Karpas-422 (cell line): Measurements from ENCODE around the gene ATG9B. TPM values are rescaled to one million over a fixed set of nuclear protein-coding genes. Genes with fewer than 3 reads are reported as not detected.

Source experiments
- DNase-seq: peaks from one replicate; pipeline ENCODE4 v3.0.0-alpha.2; 2015
- H2AFZ ChIP-seq: fragments of 200-600 bp; sonication (generic); 2 replicates; pipeline ENCODE4 v1.6.1; 2014; ENCODE audit warnings: antibody characterized with exemption, low read length, mixed read lengths
- H3K27ac ChIP-seq: fragments of 200-600 bp; sonication (generic); 2 replicates; pipeline ENCODE4 v1.5.1; 2014; ENCODE audit warnings: mild to moderate bottlenecking, low read length, moderate library complexity
- H3K27me3 ChIP-seq: fragments of 200-600 bp; sonication (generic); 2 replicates; pipeline ENCODE4 v1.6.1; 2014; ENCODE audit warnings: low read length, mixed read lengths
- H3K36me3 ChIP-seq: fragments of 200-600 bp; sonication (generic); 2 replicates; pipeline ENCODE4 v1.6.1; 2014; ENCODE audit warnings: low read length, mixed read lengths; ENCODE audit not compliant: insufficient read depth
- H3K4me1 ChIP-seq: fragments of 200-600 bp; sonication (generic); 2 replicates; pipeline ENCODE4 v1.6.1; 2014; ENCODE audit warnings: mild to moderate bottlenecking, low read length, mixed read lengths
- H3K4me2 ChIP-seq: fragments of 200-600 bp; sonication (generic); 2 replicates; pipeline ENCODE4 v1.6.1; 2014; ENCODE audit warnings: low read length, low read depth, mild to moderate bottlenecking; ENCODE audit not compliant: poor library complexity, severe bottlenecking
- H3K4me3 ChIP-seq: fragments of 200-600 bp; sonication (generic); 2 replicates; pipeline ENCODE4 v1.5.1; 2014; ENCODE audit warnings: mild to moderate bottlenecking, antibody characterized with exemption, low read length, mixed read lengths
- H3K79me2 ChIP-seq: fragments of 200-600 bp; sonication (generic); 2 replicates; pipeline ENCODE4 v1.6.1; 2014; ENCODE audit warnings: mild to moderate bottlenecking, low read length, mixed read lengths
- H3K9ac ChIP-seq: fragments of 200-600 bp; sonication (generic); 2 replicates; pipeline ENCODE4 v1.6.0; 2014; ENCODE audit warnings: low read length
- H3K9me2 ChIP-seq: fragments of 200-600 bp; sonication (generic), shearing (Covaris generic); replicated peaks from 2 replicates; pipeline ENCODE4 v1.6.0; 2014; ENCODE audit warnings: mild to moderate bottlenecking, low read length, moderate library complexity; ENCODE audit not compliant: insufficient read depth
- H3K9me3 ChIP-seq: fragments of 300-700, 200-600 bp; sonication (generic); 2 replicates; pipeline ENCODE4 v1.6.1; 2014; ENCODE audit warnings: low read length, mixed read lengths
- H4K20me1 ChIP-seq: fragments of 200-600 bp; sonication (generic); 2 replicates; pipeline ENCODE4 v1.6.1; 2014; ENCODE audit warnings: mild to moderate bottlenecking, antibody characterized with exemption, low read length, low read depth; ENCODE audit not compliant: insufficient read depth
- total RNA-seq: library from RNA; depleted of rRNA; stranded (reverse); fragments of >200 nt; shearing (Covaris generic); gene quantifications from 2 replicates; pipeline ENCODE4 v1.2.3, GENCODE V29; 2014; ENCODE audit warnings: low replicate concordance

Gene ATG9B
- total RNA-seq, 1 experiment from 2014 or later: 0.78 TPM

GRCh38 chr7:150994838-150995510 lies 29.3 kb downstream of the ATG9B start:
- Histone ChIP-seq H3K4me1 (peaks cover 14% of the 10 kb centered on the region), H3K4me3 (peak overlapping the region; percentile 45; the same call in 1 of the 2 replicates), H3K9ac (peak overlapping the region; percentile 66), H2AFZ (peak overlapping the region; percentile 77), H3K9me3 (no peaks in the 10 kb centered on the region), H3K79me2 (no peaks in the 10 kb centered on the region), H3K27ac (no peak overlapping the region), H3K9me2 (no peaks in the 10 kb centered on the region), H3K4me2 (peak overlapping the region; percentile 48), H4K20me1 (no peaks in the 10 kb centered on the region), H3K27me3 (no peaks in the 10 kb centered on the region), H3K36me3 (no peaks in the 10 kb centered on the region)
- no peak for DNase-seq

GRCh38 chr7:150994141-150994837 lies 30.0 kb downstream of the ATG9B start:
- H3K4me3 ChIP-seq: peak overlapping the region; percentile 45; the same call in 1 of the 2 replicates
- H3K79me2 ChIP-seq: no peaks in the 10 kb centered on the region
- peak overlapping the region; percentile 44 for H3K27ac ChIP-seq
- no peaks in the 10 kb centered on the region for H3K9me2 ChIP-seq
- peak overlapping the region; percentile 48 for H3K4me2 ChIP-seq
- H2AFZ ChIP-seq: peak overlapping the region; percentile 77
- H4K20me1 ChIP-seq: no peaks in the 10 kb centered on the region
- H3K36me3 ChIP-seq: no peaks in the 10 kb centered on the region
- H3K9me3 ChIP-seq: no peaks in the 10 kb centered on the region
- peaks cover 14% of the 10 kb centered on the region for H3K4me1 ChIP-seq
- peak; percentile 84 for DNase-seq
- no peaks in the 10 kb centered on the region for H3K27me3 ChIP-seq
- peak overlapping the region; percentile 66 for H3K9ac ChIP-seq

- no peaks in the 10 kb centered on the region for H3K36me3 ChIP-seq
- no peak overlapping the region for H3K27ac ChIP-seq
- peak overlapping the region; percentile 66; the same call in 1 of the 2 replicates for H3K9ac ChIP-seq
- H4K20me1 ChIP-seq: no peaks in the 10 kb centered on the region
- no peaks in the 10 kb centered on the region for H3K9me2 ChIP-seq
- no peak overlapping the region for H3K4me2 ChIP-seq
- no peaks in the 10 kb centered on the region for H3K27me3 ChIP-seq
- H3K79me2 ChIP-seq: no peaks in the 10 kb centered on the region
- DNase-seq: no peak
- peaks cover 17% of the 10 kb centered on the region for H3K4me1 ChIP-seq
- H3K4me3 ChIP-seq: no peak overlapping the region
- no peak overlapping the region for H2AFZ ChIP-seq
- H3K9me3 ChIP-seq: no peaks in the 10 kb centered on the region
These were observed 30.8 kb downstream of the ATG9B start for GRCh38 chr7:150993511-150993910.

- Histone ChIP-seq H3K4me1 (peaks cover 19% of the 10 kb centered on the region), H3K4me2 (no peak overlapping the region), H3K79me2 (no peaks in the 10 kb centered on the region), H3K9me3 (no peaks in the 10 kb centered on the region), H3K36me3 (no peaks in the 10 kb centered on the region), H3K27me3 (no peaks in the 10 kb centered on the region), H3K9me2 (no peaks in the 10 kb centered on the region), H3K27ac (no peak overlapping the region), H3K9ac (no peak overlapping the region), H4K20me1 (no peaks in the 10 kb centered on the region), H3K4me3 (no peak overlapping the region), H2AFZ (no peak overlapping the region)
- peak; percentile 82 for DNase-seq
These were observed 31.4 kb downstream of the ATG9B start for GRCh38 chr7:150992833-150993302.

GRCh38 chr7:150992051-150992640 lies 32.1 kb downstream of the ATG9B start:
- Histone ChIP-seq H3K27me3 (no peaks in the 10 kb centered on the region), H3K4me3 (no peak overlapping the region), H3K9me3 (no peaks in the 10 kb centered on the region), H3K79me2 (no peaks in the 10 kb centered on the region), H3K36me3 (no peaks in the 10 kb centered on the region), H3K4me2 (no peak overlapping the region), H3K27ac (no peak overlapping the region), H3K9ac (no peak overlapping the region), H2AFZ (no peak overlapping the region), H3K9me2 (no peaks in the 10 kb centered on the region), H4K20me1 (no peaks in the 10 kb centered on the region), H3K4me1 (peaks cover 19% of the 10 kb centered on the region)
- DNase-seq: no peak

- no peaks in the 10 kb centered on the region for H3K79me2 ChIP-seq
- H3K27ac ChIP-seq: no peak within 1 kb of the TSS
- H3K9me3 ChIP-seq: no peaks in the 10 kb centered on the region
- no peak within 1 kb of the TSS for H2AFZ ChIP-seq
- no peaks in the 10 kb centered on the region for H3K9me2 ChIP-seq
- DNase-seq: no peak
- no peak within 1 kb of the TSS for H3K4me2 ChIP-seq
- H3K4me1 ChIP-seq: peaks cover 19% of the 10 kb centered on the region
- no peak within 1 kb of the TSS for H3K9ac ChIP-seq
- H3K27me3 ChIP-seq: no peaks in the 10 kb centered on the region
- H3K4me3 ChIP-seq: no peak within 1 kb of the TSS
- H3K36me3 ChIP-seq: no peaks in the 10 kb centered on the region
- peaks cover 4% of the 10 kb centered on the region; the same call in 1 of the 2 replicates for H4K20me1 ChIP-seq
These were observed 33.7 kb downstream of the ATG9B start, which contains the start of gene NOS3 for GRCh38 chr7:150990416-150991186. NOS3 (plus strand) TSS chr7:150991017; CDS start chr7:150993804, 2,787 bp downstream.

- no peak overlapping the region for H3K27ac ChIP-seq
- H3K4me3 ChIP-seq: no peak overlapping the region
- H3K36me3 ChIP-seq: no peaks in the 10 kb centered on the region
- no peak overlapping the region for H2AFZ ChIP-seq
- peaks cover 10% of the 10 kb centered on the region; the same call in 1 of the 2 replicates for H4K20me1 ChIP-seq
- H3K9me2 ChIP-seq: no peaks in the 10 kb centered on the region
- H3K79me2 ChIP-seq: no peaks in the 10 kb centered on the region
- H3K9ac ChIP-seq: no peak overlapping the region
- no peaks in the 10 kb centered on the region for H3K27me3 ChIP-seq
- no peak overlapping the region for H3K4me2 ChIP-seq
- no peaks in the 10 kb centered on the region for H3K9me3 ChIP-seq
- no peak for DNase-seq
- peaks cover 11% of the 10 kb centered on the region for H3K4me1 ChIP-seq
These were observed 34.8 kb downstream of the ATG9B start for GRCh38 chr7:150989456-150989855.
